CD14-positive monocyte (primary cell): ENCODE results near the gene ZC3HAV1. TPM values are rescaled to one million over a fixed set of nuclear protein-coding genes. Genes with fewer than 3 reads are reported as not detected.

Source experiments
- DNase-seq, 3 donors: peaks; one replicate each; pipeline ENCODE4 v3.0.0-alpha.2; 2011 to 2022
- H2AFZ ChIP-seq: 2 replicates; pipeline ENCODE4 v1.6.0; 2012; ENCODE audit warnings: mild to moderate bottlenecking, low read depth, low read length, inconsistent platforms; ENCODE audit not compliant: insufficient read depth, poor library complexity, severe bottlenecking
- H3K27ac ChIP-seq, 2 donors: 1 replicate in 1 of 2; 2 replicates in 1 of 2; pipeline ENCODE4 v1.5.1; 2012 to 2013; ENCODE audit warnings: low read length in 2 of 2, control low read depth in 1 of 2, inconsistent platforms in 1 of 2, low read depth in 1 of 2, mild to moderate bottlenecking in 1 of 2
- H3K27me3 ChIP-seq, 2 donors: one replicate each; pipeline versions ENCODE4 v1.6.0 to v1.6.1; 2011 to 2013; ENCODE audit warnings: low read length in 2 of 2; ENCODE audit not compliant: control insufficient read depth in 2 of 2, insufficient read depth in 2 of 2
- H3K36me3 ChIP-seq, 2 donors: replicated peaks in 1 of 2; 1 replicate in 1 of 2; 2 replicates in 1 of 2; pipeline versions ENCODE4 v1.5.1 to v1.6.1; 2012 to 2013; ENCODE audit warnings: low read length in 2 of 2, control low read depth in 1 of 2, inconsistent platforms in 1 of 2, mild to moderate bottlenecking in 1 of 2; ENCODE audit not compliant: insufficient read depth in 2 of 2, control insufficient read depth in 1 of 2
- H3K4me1 ChIP-seq, 2 donors: 1 replicate in 1 of 2; 2 replicates in 1 of 2; pipeline versions ENCODE4 v1.5.1 to v1.6.1; 2012 to 2013; ENCODE audit warnings: low read length in 2 of 2, control low read depth in 1 of 2, inconsistent platforms in 1 of 2, mild to moderate bottlenecking in 1 of 2, moderate library complexity in 1 of 2; ENCODE audit not compliant: insufficient read depth in 2 of 2, control insufficient read depth in 1 of 2
- H3K4me2 ChIP-seq: replicated peaks from 2 replicates; pipeline ENCODE3; 2012; ENCODE audit warnings: low read length, moderate library complexity, mild to moderate bottlenecking; ENCODE audit not compliant: poor library complexity, severe bottlenecking; ENCODE audit errors: extremely low read depth
- H3K4me3 ChIP-seq, 3 experiments: fragments of 200-600 bp in 1 of 3; sonication (generic) in 1 of 3; replicated peaks in 1 of 3; 1 replicate in 2 of 3; 2 replicates in 1 of 3; pipeline ENCODE4 v1.5.1; 2011 to 2013; ENCODE audit warnings: low read length in 3 of 3, mild to moderate bottlenecking in 3 of 3, control low read depth in 2 of 3, low read depth in 2 of 3, inconsistent platforms in 1 of 3, moderate library complexity in 1 of 3
- H3K79me2 ChIP-seq: 2 replicates; pipeline ENCODE4 v1.6.0; 2012; ENCODE audit warnings: mild to moderate bottlenecking, control low read depth, inconsistent platforms, low read length, moderate library complexity; ENCODE audit not compliant: insufficient read depth
- H3K9ac ChIP-seq: 2 replicates; pipeline ENCODE4 v1.6.0; 2017; ENCODE audit warnings: low read length, mild to moderate bottlenecking; ENCODE audit not compliant: insufficient read depth, poor library complexity, severe bottlenecking
- H3K9me3 ChIP-seq, 2 donors: replicated peaks in 1 of 2; 1 replicate in 1 of 2; 2 replicates in 1 of 2; pipeline versions ENCODE4 v1.5.1 to v1.6.1; 2012 to 2013; ENCODE audit warnings: low read length in 2 of 2, control low read depth in 1 of 2; ENCODE audit not compliant: control insufficient read depth in 1 of 2, insufficient read depth in 1 of 2
- H4K20me1 ChIP-seq: 2 replicates; pipeline ENCODE4 v1.6.0; 2012; ENCODE audit warnings: mild to moderate bottlenecking, low read length, control low read depth, moderate library complexity; ENCODE audit not compliant: insufficient read depth
- H3K27ac Mint-ChIP-seq, 7 donors: one replicate each; pipeline ENCODE4 v1.8.0; 2020; ENCODE audit warnings: mild to moderate bottlenecking in 7 of 7, mixed read lengths in 7 of 7, moderate library complexity in 6 of 7, inconsistent platforms in 2 of 7
- H3K27me3 Mint-ChIP-seq, 3 donors: one replicate each; pipeline ENCODE4 v1.8.0; 2021 to 2022; ENCODE audit warnings: low read depth in 3 of 3, mild to moderate bottlenecking in 3 of 3, mixed read lengths in 3 of 3, moderate library complexity in 3 of 3, inconsistent platforms in 1 of 3
- H3K36me3 Mint-ChIP-seq, 2 donors: one replicate each; pipeline ENCODE4 v1.8.0; 2020; ENCODE audit warnings: mixed read lengths in 2 of 2, inconsistent platforms in 1 of 2, mild to moderate bottlenecking in 1 of 2
- H3K4me1 Mint-ChIP-seq: one replicate; pipeline ENCODE4 v1.8.0; 2020; ENCODE audit warnings: mild to moderate bottlenecking, mixed read lengths
- H3K4me3 Mint-ChIP-seq, 2 donors: one replicate each; pipeline ENCODE4 v1.8.0; 2020; ENCODE audit warnings: mild to moderate bottlenecking in 2 of 2, mixed read lengths in 2 of 2, moderate library complexity in 1 of 2
- H3K9me3 Mint-ChIP-seq, 7 donors: one replicate each; pipeline ENCODE4 v1.8.0; 2020 to 2022; ENCODE audit warnings: mixed read lengths in 7 of 7, mild to moderate bottlenecking in 6 of 7, moderate library complexity in 6 of 7, inconsistent platforms in 2 of 7
- WGBS: methylation state at CpG from one replicate; pipeline ENCODE4 v1.1.5; 2013; ENCODE audit warnings: missing lambda C conversion rate; ENCODE audit not compliant: insufficient coverage; 5-methylcytosine and 5-hydroxymethylcytosine counted together
- intact Hi-C, 2 donors: fragments of 100-400 bp; cut with micrococcal nuclease; formaldehyde crosslinking; loops; one replicate each; pipeline versions ENCODE4 v1.15.0 to v1.15.1; 2023
- polyA plus RNA-seq, 3 donors: library from polyadenylated mRNA; depleted of rRNA in 1 of 3; unstranded in 2 of 3; stranded (reverse) in 1 of 3; fragments of 300-500 nt in 2 of 3; fragments of >200 nt in 1 of 3; fragmentation: Illumina TruSeq in 2 of 3; gene quantifications; 1 replicate in 2 of 3; 2 replicates in 1 of 3; pipeline ENCODE4 v1.2.3, GENCODE V29; 2012 to 2021
- TF ChIP-seq, protein P1 (sequence below): fragments of 200-600 bp; IDR thresholded peaks from one replicate; pipeline ENCODE4 v1.8.0; 2022; ENCODE audit warnings: antibody characterized with exemption, mild to moderate bottlenecking

The ZC3HAV1 gene
- polyA plus RNA-seq, 3 donors: 20.7 to 30.2 (median 21.2) TPM

DNA sequence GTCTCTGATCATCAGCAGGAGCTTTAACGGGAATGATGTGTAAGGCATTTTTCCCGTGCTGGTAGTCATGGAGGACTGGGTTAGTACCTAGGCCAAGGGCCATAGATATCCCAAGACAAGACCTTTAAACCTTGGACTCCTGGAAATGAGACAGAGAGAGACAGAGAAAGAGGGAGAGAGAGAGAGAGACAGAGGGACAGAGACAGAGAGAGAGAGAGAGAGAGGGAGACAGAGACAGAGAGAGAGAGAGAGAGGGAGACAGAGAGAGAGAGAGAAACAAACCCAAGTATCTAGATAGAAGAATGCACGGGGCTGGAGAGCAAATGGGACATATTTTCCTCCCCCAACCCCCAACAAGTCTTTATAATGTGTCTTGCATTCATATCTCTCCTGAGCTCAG, 22.3 kb downstream of the ZC3HAV1 start:
- H3K27me3 Mint-ChIP-seq: peaks cover 0 to 3% (median 0%) of the 10 kb centered on the region in 3 donors
- TF ChIP-seq, protein P1, sequence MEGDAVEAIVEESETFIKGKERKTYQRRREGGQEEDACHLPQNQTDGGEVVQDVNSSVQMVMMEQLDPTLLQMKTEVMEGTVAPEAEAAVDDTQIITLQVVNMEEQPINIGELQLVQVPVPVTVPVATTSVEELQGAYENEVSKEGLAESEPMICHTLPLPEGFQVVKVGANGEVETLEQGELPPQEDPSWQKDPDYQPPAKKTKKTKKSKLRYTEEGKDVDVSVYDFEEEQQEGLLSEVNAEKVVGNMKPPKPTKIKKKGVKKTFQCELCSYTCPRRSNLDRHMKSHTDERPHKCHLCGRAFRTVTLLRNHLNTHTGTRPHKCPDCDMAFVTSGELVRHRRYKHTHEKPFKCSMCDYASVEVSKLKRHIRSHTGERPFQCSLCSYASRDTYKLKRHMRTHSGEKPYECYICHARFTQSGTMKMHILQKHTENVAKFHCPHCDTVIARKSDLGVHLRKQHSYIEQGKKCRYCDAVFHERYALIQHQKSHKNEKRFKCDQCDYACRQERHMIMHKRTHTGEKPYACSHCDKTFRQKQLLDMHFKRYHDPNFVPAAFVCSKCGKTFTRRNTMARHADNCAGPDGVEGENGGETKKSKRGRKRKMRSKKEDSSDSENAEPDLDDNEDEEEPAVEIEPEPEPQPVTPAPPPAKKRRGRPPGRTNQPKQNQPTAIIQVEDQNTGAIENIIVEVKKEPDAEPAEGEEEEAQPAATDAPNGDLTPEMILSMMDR: no peak
- no peaks in the 10 kb centered on the region for H3K27me3 ChIP-seq
- no peak overlapping the region for H2AFZ ChIP-seq
- no peaks in the 10 kb centered on the region for H3K4me1 ChIP-seq
- no peak overlapping the region for H3K4me3 ChIP-seq
- H4K20me1 ChIP-seq: peaks cover 98% of the 10 kb centered on the region
- intact Hi-C loops: no loop called here
- no peak overlapping the region for H3K9ac ChIP-seq
- H3K27ac Mint-ChIP-seq: peak overlapping the region in 3 of 7 donors; percentile 21 to 71 (median 58)
- peak overlapping the region in 1 of 2 donors; percentile 27 for H3K27ac ChIP-seq
- H3K4me1 Mint-ChIP-seq: peaks cover 8% of the 10 kb centered on the region
- WGBS: 100% methylated on average over 1 of the region's 3 CpGs
- peaks cover 100% of the 10 kb centered on the region for H3K79me2 ChIP-seq
- no peak for DNase-seq
- peaks cover 7 to 20% (median 15%) of the 10 kb centered on the region in 7 donors for H3K9me3 Mint-ChIP-seq
- H3K4me2 ChIP-seq: no peak overlapping the region
- peaks cover 13 to 14% of the 10 kb centered on the region in 2 donors for H3K9me3 ChIP-seq
- peaks cover 76 to 88% of the 10 kb centered on the region in 2 donors for H3K36me3 Mint-ChIP-seq
- peaks cover 67 to 94% of the 10 kb centered on the region in 2 donors for H3K36me3 ChIP-seq
- H3K4me3 Mint-ChIP-seq: no peak overlapping the region

DNA sequence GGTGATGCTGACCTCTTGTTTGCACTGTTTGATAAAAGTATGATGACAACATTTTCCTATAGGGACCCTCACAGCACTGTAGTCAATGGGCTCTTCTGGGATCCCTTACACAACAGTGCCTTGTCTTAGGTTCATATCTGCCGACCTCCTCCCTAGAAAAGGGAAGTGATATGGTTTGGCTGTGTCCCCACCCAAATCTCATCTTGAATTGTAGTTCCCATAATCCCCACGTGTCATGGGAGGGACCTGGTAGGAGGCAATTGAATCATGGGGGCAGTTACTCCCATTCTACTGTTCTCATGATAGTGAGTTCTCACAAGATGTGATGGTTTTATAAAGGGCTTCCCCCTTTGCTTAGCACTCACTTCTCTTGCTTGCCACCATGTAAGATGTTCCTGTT, 23.1 kb downstream of the ZC3HAV1 start:
- DNase-seq: no peak
- Mint-ChIP-seq H3K36me3 (peaks cover 72 to 86% of the 10 kb centered on the region in 2 donors), H3K4me1 (peaks cover 3% of the 10 kb centered on the region), H3K27ac (peak overlapping the region in 3 of 7 donors; percentile 21 to 23 (median 22)), H3K4me3 (no peak overlapping the region), H3K9me3 (peaks cover 7 to 20% (median 15%) of the 10 kb centered on the region in 7 donors), H3K27me3 (peaks cover 0 to 1% (median 0%) of the 10 kb centered on the region in 3 donors)
- WGBS: no CpG with 5 or more reads among the region's 2 CpGs
- TF ChIP-seq, protein P1: no peak
- Histone ChIP-seq H3K27ac (peak overlapping the region in 1 of 2 donors; percentile 27), H3K4me1 (no peaks in the 10 kb centered on the region), H3K4me3 (no peak overlapping the region), H3K27me3 (no peaks in the 10 kb centered on the region), H4K20me1 (peaks cover 98% of the 10 kb centered on the region), H3K36me3 (peaks cover 73 to 94% of the 10 kb centered on the region in 2 donors), H3K79me2 (peaks cover 100% of the 10 kb centered on the region), H3K9me3 (peaks cover 13 to 14% of the 10 kb centered on the region in 2 donors), H3K4me2 (no peak overlapping the region), H3K9ac (no peak overlapping the region), H2AFZ (no peak overlapping the region)
- intact Hi-C loops: no loop called here
